Activated T-cell treated with anti-CD3 and anti-CD28 coated beads, Interleukin-2, amount 50 U/mL, for 4 hours (primary cell): ENCODE measurements around the gene PCDHB8. TPM values are rescaled to one million over a fixed set of nuclear protein-coding genes. Genes with fewer than 3 reads are reported as not detected.
"Not testable (repeated sequence)": the region's sequence is repeated elsewhere in the genome, so short reads cannot be mapped to it uniquely, and the experiment has no call there.

Experiments used
- ATAC-seq, 2 donors: fragments of 200-7000 bp; cut with Tn5 transposase; one replicate each; pipeline ENCODE4 v1.10.0; 2021
- DNase-seq: peaks from one replicate; pipeline ENCODE4 v3.0.0-alpha.2; 2020
- H3K27me3 Mint-ChIP-seq: one replicate; pipeline ENCODE4 v1.8.0; 2021; ENCODE audit warnings: low read depth, mixed read lengths
- H3K36me3 Mint-ChIP-seq: one replicate; pipeline ENCODE4 v1.8.0; 2022; ENCODE audit warnings: mixed read lengths; ENCODE audit not compliant: insufficient read depth
- H3K4me1 Mint-ChIP-seq: one replicate; pipeline ENCODE4 v1.8.0; 2021; ENCODE audit warnings: low read depth, mixed read lengths
- H3K4me3 Mint-ChIP-seq: one replicate; pipeline ENCODE4 v1.8.0; 2021; ENCODE audit warnings: mild to moderate bottlenecking, moderate library complexity, mixed read lengths
- H3K9me3 Mint-ChIP-seq: one replicate; pipeline ENCODE4 v1.8.0; 2021; ENCODE audit warnings: mixed read lengths
- total RNA-seq, 3 donors: library from RNA; stranded (reverse); gene quantifications; one replicate each; pipeline ENCODE4 v1.2.1, GENCODE V29; 2021

Gene PCDHB8
- not detected for total RNA-seq

DNA sequence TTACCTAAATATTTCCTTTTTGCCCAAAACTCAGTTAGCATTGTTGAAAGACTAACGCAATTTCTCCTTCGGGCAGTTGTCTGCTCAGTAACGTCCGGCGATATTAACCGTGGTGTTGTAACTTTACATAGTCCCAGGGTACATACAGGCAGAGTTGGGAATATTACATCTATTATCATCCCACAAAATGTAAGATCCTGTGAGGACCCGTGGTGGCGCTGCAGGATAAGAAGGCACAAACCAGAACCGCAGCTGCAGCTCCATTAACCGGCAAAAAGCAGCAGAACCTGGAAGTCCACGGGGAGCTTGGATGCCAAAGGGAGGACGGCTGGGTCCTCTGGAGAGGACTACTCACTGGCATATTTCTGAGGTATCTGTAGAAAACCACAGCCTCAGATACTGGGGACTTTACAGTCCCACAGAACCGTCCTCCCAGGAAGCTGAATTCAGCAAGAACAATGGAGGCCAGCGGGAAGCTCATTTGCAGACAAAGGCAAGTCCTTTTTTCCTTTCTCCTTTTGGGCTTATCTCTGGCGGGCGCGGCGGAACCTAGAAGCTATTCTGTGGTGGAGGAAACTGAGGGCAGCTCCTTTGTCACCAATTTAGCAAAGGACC is at the start of gene PCDHB8:
Gene PCDHB8, plus strand, starts transcription at position 214 of the 615 bp plus-strand sequence. Its CDS starts 245 bp downstream, at position 459.
- not testable (repeated sequence) for H3K9me3 Mint-ChIP-seq, H3K4me1 Mint-ChIP-seq, H3K4me3 Mint-ChIP-seq, DNase-seq, H3K36me3 Mint-ChIP-seq, ATAC-seq
- peaks cover 32% of the 10 kb centered on the region for H3K27me3 Mint-ChIP-seq

DNA sequence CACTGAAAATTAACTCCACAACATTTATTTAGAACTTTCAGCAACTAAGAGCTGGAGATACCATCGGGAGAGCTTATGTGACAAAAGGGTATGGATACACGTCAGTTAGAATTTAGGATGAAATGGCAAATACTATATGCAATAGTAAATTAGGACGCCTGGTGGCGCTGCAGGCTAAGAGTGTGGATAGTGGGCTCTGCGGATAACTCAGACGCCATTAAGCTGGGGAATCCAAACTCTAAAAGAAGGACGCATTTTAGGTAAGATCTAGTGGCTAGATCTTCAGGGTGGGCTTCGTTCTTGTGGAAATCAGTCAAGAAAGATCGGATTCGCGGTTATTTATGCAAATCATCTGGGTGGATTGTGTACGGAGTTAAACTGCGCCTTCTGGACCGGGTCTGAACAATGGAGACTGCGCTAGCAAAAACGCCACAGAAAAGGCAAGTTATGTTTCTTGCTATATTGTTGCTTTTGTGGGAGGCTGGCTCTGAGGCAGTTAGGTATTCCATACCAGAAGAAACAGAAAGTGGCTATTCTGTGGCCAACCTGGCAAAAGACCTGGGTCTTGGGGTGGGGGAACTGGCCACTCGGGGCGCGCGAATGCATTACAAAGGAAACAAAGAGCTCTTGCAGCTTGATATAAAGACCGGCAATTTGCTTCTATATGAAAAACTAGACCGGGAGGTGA is 42.4 kb upstream of the PCDHB8 start, which contains the start of gene PCDHB5:
Gene PCDHB5, plus strand, starts transcription at position 177 of the 688 bp plus-strand sequence. Its CDS starts 229 bp downstream, at position 406.
- Mint-ChIP-seq H3K4me3 (no peak within 1 kb of the TSS), H3K9me3 (peaks cover 29% of the 10 kb centered on the region)
- ATAC-seq: no peak

DNA sequence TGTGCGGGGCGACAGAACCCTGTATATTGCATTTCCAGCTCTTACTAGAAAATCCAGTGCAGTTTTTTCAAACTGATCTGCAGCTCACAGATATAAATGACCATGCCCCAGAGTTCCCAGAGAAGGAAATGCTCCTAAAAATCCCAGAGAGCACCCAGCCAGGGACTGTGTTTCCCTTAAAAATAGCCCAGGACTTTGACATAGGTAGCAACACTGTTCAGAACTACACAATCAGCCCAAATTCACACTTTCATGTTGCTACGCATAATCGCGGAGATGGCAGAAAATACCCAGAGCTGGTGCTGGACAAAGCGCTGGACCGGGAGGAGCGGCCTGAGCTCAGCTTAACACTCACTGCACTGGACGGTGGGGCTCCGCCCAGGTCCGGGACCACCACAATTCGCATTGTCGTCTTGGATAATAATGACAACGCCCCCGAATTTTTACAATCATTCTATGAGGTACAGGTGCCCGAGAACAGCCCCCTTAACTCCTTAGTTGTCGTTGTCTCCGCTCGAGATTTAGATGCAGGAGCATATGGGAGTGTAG is 41.8 kb upstream of the PCDHB8 start:
- ATAC-seq: no peak
- peaks cover 18% of the 10 kb centered on the region for H3K27me3 Mint-ChIP-seq
- no peak for DNase-seq
- H3K4me1 Mint-ChIP-seq: peaks cover 3% of the 10 kb centered on the region
- peaks cover 29% of the 10 kb centered on the region for H3K9me3 Mint-ChIP-seq
- no peaks in the 10 kb centered on the region for H3K36me3 Mint-ChIP-seq
- no peak overlapping the region for H3K4me3 Mint-ChIP-seq

More for the DNA sequence above, 42.4 kb upstream of the PCDHB8 start, which contains the start of gene PCDHB5:
- no peaks in the 10 kb centered on the region for H3K36me3 Mint-ChIP-seq
- peaks cover 18% of the 10 kb centered on the region for H3K27me3 Mint-ChIP-seq
- no peak for DNase-seq
- H3K4me1 Mint-ChIP-seq: peaks cover 3% of the 10 kb centered on the region

DNA sequence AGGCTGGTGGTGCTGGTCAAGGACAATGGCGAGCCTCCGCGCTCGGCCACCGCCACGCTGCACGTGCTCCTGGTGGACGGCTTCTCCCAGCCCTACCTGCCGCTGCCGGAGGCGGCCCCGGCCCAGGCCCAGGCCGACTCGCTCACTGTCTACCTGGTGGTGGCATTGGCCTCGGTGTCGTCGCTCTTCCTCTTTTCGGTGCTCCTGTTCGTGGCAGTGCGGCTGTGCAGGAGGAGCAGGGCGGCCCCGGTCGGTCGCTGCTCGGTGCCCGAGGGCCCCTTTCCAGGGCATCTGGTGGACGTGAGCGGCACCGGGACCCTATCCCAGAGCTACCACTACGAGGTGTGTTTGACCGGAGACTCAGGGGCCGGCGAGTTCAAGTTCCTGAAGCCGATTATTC is 40.2 kb upstream of the PCDHB8 start:
- DNase-seq, H3K4me3 Mint-ChIP-seq, H3K4me1 Mint-ChIP-seq, ATAC-seq, H3K36me3 Mint-ChIP-seq: not testable (repeated sequence)
- Mint-ChIP-seq H3K27me3 (peaks cover 18% of the 10 kb centered on the region), H3K9me3 (peaks cover 25% of the 10 kb centered on the region)

DNA sequence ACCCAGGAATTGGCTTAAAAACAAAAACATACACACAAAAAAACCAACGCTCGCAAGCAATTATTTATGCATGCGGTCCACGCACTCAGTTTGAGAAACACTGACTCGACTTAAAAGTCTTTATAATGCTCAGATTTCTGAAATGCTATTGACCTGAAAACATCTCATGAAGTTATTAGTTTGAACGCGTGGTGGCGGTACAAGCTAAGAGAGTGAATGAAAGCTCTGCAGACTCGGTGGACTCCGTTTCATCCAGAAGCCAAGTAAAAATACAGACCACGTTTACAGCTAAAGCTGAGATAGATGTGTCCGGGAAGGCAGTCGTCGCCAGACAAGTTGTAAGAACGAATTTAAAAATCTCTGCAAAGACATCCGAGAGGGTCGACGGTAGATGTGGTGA is 27.8 kb upstream of the PCDHB8 start, which contains the start of gene PCDHB6:
Gene PCDHB6, plus strand, starts transcription at position 246 of the 400 bp plus-strand sequence. CDS start 201 bp downstream, outside the sequence.
- ATAC-seq: no peak
- Mint-ChIP-seq H3K4me1 (peaks cover 3% of the 10 kb centered on the region), H3K4me3 (no peak within 1 kb of the TSS)

DNA sequence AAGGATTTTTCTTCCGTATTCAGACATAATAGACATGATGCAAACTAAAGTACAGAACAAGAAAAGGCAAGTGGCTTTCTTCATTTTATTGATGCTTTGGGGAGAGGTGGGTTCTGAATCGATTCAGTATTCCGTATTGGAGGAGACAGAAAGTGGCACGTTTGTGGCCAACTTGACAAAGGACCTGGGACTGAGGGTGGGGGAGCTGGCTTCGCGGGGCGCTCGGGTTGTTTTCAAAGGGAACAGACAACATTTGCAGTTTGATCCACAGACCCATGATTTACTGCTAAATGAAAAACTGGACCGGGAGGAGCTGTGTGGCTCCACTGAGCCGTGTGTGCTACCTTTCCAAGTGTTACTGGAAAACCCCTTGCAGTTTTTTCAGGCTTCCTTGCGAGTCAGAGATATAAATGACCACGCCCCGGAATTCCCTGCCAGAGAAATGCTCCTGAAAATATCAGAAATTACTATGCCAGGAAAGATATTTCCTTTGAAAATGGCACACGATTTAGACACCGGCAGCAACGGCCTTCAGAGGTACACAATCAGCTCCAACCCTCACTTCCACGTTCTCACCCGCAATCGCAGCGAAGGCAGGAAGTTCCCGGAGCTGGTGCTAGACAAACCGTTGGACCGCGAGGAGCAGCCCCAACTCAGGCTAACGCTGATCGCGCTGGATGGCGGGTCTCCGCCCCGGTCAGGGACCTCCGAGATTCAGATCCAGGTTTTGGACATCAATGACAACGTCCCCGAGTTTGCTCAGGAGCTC is 27.2 kb upstream of the PCDHB8 start:
- H3K4me1 Mint-ChIP-seq: peaks cover 3% of the 10 kb centered on the region
- DNase-seq (no peak), ATAC-seq (no peak)
- H3K27me3 Mint-ChIP-seq: peaks cover 42% of the 10 kb centered on the region
- H3K9me3 Mint-ChIP-seq: peaks cover 16% of the 10 kb centered on the region
- H3K36me3 Mint-ChIP-seq: no peaks in the 10 kb centered on the region
- no peak overlapping the region for H3K4me3 Mint-ChIP-seq

More for the DNA sequence above, 27.8 kb upstream of the PCDHB8 start, which contains the start of gene PCDHB6:
- peaks cover 14% of the 10 kb centered on the region for H3K9me3 Mint-ChIP-seq
- no peak for DNase-seq
- peaks cover 38% of the 10 kb centered on the region for H3K27me3 Mint-ChIP-seq
- no peaks in the 10 kb centered on the region for H3K36me3 Mint-ChIP-seq

DNA sequence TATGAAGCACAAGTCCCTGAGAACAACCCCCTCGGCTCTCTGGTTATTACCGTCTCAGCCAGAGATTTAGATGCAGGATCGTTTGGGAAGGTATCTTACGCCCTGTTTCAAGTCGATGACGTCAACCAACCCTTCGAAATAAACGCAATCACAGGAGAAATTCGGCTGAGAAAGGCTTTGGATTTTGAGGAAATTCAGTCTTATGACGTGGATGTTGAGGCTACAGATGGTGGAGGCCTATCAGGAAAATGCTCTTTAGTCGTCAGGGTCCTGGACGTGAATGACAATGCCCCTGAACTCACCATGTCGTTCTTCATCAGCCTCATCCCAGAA is 26.6 kb upstream of the PCDHB8 start:
- ATAC-seq (no peak), DNase-seq (no peak)
- Mint-ChIP-seq H3K9me3 (peaks cover 16% of the 10 kb centered on the region), H3K4me3 (no peak overlapping the region), H3K36me3 (no peaks in the 10 kb centered on the region), H3K4me1 (peaks cover 3% of the 10 kb centered on the region), H3K27me3 (peaks cover 46% of the 10 kb centered on the region)

DNA sequence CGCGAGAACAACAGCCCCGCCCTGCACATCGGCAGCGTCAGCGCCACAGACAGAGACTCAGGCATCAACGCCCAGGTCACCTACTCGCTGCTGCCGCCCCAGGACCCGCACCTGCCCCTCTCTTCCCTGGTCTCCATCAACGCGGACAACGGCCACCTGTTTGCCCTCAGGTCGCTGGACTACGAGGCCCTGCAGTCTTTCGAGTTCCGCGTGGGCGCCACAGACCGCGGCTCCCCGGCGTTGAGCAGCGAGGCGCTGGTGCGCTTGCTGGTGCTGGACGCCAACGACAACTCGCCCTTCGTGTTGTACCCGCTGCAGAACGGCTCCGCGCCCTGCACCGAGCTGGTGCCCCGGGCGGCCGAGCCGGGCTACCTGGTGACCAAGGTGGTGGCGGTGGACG is 26.0 kb upstream of the PCDHB8 start:
- H3K4me3 Mint-ChIP-seq, H3K36me3 Mint-ChIP-seq, ATAC-seq, H3K4me1 Mint-ChIP-seq, DNase-seq: not testable (repeated sequence)
- H3K9me3 Mint-ChIP-seq: peaks cover 16% of the 10 kb centered on the region
- H3K27me3 Mint-ChIP-seq: peaks cover 51% of the 10 kb centered on the region

DNA sequence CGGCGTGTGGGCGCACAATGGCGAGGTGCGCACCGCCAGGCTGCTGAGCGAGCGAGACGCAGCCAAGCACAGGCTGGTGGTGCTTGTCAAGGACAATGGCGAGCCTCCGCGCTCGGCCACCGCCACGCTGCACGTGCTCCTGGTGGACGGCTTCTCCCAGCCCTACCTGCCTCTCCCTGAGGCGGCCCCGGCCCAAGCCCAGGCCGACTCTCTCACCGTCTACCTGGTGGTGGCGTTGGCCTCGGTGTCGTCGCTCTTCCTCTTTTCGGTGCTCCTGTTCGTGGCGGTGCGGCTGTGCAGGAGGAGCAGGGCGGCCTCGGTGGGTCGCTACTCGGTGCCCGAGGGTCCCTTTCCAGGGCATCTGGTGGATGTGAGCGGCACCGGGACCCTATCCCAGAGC is 25.5 kb upstream of the PCDHB8 start:
- Mint-ChIP-seq H3K27me3 (peaks cover 56% of the 10 kb centered on the region), H3K9me3 (peaks cover 16% of the 10 kb centered on the region)
- not testable (repeated sequence) for DNase-seq, ATAC-seq, H3K4me3 Mint-ChIP-seq, H3K36me3 Mint-ChIP-seq, H3K4me1 Mint-ChIP-seq

DNA sequence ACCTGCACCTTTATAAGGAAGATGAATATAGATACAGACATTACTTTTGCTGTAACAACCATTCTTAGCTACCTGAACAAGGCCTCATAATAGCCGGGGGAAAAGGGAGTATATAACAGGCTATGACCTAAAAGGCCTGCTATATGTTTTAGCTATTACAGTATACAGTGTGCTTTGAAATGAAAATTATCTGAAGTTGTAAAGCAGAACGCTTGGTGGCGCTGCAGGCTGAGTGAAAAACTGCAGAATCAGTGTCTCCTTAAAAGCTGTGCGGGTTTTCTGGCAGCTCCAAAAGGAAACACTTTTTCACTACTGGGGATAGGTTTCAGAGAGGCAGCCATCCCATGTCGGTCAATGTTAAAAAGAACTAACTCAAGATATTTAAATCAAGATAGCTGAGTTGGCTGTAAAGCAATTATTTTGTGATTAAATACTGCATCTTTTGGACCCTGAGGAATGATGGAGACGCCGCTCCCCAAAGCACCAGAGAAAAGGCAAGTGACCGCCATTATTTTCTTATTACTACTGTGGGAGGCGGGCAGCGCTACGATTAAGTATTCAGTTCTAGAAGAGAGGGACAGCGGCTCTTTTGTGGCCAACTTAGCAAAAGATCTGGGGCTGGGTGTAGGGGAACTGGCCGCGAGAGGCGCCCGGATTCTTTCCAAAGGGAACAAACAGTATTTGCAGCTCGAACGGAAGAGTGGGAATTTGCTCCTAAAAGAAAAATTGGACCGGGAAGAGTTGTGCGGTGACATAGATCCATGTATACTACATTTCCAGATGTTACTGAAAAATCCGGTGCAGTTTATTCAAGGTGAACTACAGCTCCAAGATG is 21.8 kb upstream of the PCDHB8 start:
- no peak overlapping the region for H3K4me3 Mint-ChIP-seq
- H3K4me1 Mint-ChIP-seq: no peaks in the 10 kb centered on the region
- DNase-seq (no peak), ATAC-seq (no peak)
- peaks cover 15% of the 10 kb centered on the region for H3K9me3 Mint-ChIP-seq
- no peaks in the 10 kb centered on the region for H3K36me3 Mint-ChIP-seq
- peaks cover 50% of the 10 kb centered on the region for H3K27me3 Mint-ChIP-seq

DNA sequence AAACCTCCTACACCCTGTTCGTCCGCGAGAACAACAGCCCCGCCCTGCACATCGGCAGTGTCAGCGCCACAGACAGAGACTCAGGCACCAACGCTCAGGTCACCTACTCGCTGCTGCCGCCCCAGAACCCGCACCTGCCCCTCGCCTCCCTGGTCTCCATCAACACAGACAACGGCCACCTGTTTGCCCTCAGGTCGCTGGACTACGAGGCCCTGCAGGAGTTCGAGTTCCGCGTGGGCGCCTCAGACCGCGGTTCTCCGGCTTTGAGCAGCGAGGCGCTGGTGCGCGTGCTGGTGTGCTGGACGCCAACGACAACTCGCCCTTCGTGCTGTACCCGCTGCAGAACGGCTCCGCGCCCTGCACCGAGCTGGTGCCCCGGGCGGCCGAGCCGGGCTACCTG is 20.2 kb upstream of the PCDHB8 start:
- DNase-seq, ATAC-seq, H3K4me3 Mint-ChIP-seq, H3K36me3 Mint-ChIP-seq, H3K4me1 Mint-ChIP-seq, H3K9me3 Mint-ChIP-seq: not testable (repeated sequence)
- peaks cover 43% of the 10 kb centered on the region for H3K27me3 Mint-ChIP-seq

DNA sequence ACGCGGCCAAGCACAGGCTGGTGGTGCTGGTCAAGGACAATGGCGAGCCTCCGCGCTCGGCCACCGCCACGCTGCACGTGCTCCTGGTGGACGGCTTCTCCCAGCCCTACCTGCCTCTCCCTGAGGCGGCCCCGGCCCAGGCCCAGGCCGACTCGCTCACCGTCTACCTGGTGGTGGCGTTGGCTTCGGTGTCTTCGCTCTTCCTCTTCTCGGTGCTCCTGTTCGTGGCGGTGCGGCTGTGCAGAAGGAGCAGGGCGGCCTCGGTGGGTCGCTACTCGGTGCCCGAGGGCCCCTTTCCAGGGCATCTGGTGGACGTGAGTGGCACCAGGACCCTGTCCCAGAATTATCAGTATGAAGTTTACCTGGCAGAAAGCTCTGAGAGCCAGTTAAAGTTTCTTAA is 19.7 kb upstream of the PCDHB8 start:
- H3K36me3 Mint-ChIP-seq, ATAC-seq, H3K4me3 Mint-ChIP-seq, H3K4me1 Mint-ChIP-seq, DNase-seq: not testable (repeated sequence)
- Mint-ChIP-seq H3K27me3 (peaks cover 39% of the 10 kb centered on the region), H3K9me3 (peaks cover 11% of the 10 kb centered on the region)

DNA sequence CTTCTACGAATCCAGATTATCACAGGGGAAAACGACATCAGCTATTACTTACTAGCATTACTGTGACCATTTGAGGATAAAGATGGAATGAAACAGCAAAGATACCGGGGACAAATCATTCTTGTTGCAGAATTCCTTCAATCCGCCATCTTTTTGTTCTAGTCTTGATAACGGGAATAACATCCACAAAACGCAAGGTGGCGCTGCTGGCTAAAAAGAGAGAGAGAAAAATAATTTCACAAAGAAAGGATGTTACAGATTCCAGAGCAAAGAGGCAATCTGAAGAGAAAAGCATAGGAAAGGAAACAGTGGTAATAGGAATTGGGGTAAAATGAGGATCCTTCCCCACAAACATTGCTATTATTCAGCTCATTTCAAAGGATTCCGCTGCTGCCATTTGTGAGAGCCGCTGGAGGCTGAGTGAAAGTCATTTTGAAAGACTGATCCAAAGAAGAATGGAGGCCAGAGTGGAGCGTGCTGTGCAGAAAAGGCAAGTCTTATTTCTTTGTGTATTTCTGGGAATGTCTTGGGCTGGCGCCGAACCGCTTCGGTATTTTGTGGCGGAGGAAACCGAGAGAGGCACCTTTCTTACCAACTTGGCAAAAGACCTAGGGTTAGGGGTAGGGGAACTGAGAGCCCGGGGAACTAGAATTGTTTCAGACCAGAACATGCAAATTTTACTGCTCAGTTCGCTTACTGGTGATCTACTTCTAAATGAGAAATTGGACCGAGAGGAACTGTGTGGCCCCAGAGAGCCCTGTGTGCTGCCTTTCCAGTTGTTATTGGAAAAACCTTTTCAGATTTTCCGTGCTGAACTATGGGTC is 5.0 kb upstream of the PCDHB8 start, which contains the start of gene PCDHB7:
Gene PCDHB7, plus strand, starts transcription at position 264 of the 824 bp plus-strand sequence. Its CDS starts 192 bp downstream, at position 456.
- Mint-ChIP-seq H3K36me3 (no peaks in the 10 kb centered on the region), H3K4me3 (no peak within 1 kb of the TSS), H3K4me1 (peaks cover 4% of the 10 kb centered on the region), H3K9me3 (peaks cover 5% of the 10 kb centered on the region), H3K27me3 (peaks cover 33% of the 10 kb centered on the region)
- no peak for ATAC-seq
- no peak for DNase-seq
